Right hindlimb (tissue), 1 donor: ENCODE measurements around the gene KRT14.
A peak's percentile ranks its signal among the peaks of the same experiment; 100 is the strongest.
"Not testable (repeated sequence)": the region's sequence is repeated elsewhere in the genome, so short reads cannot be mapped to it uniquely, and the experiment has no call there.

Experiments used
- DNase-seq: peaks from one replicate; pipeline ENCODE4 v3.0.0-alpha.2; 2018

KRT14 gene

GRCh38 chr17:41586863-41587495 is at the start of gene KRT14:
Gene KRT14 (minus strand): TSS chr17:41586895. CDS start chr17:41586834, 61 bp downstream.
- no peak for DNase-seq

GRCh38 chr17:41635121-41636097 is 48.7 kb upstream of the KRT14 start:
- peak; percentile 85 for DNase-seq

- DNase-seq, result no peak
Measured at GRCh38 chr17:41634639-41635038, 47.9 kb upstream of the KRT14 start.

- no peak for DNase-seq
Measured at GRCh38 chr17:41633556-41634199, 47.0 kb upstream of the KRT14 start.

- DNase-seq, result no peak
Measured at GRCh38 chr17:41632482-41633105, 45.9 kb upstream of the KRT14 start.

- no peak for DNase-seq
Measured at GRCh38 chr17:41631898-41632285, 45.2 kb upstream of the KRT14 start.

GRCh38 chr17:41631025-41631897 is 44.6 kb upstream of the KRT14 start:
- no peak for DNase-seq

GRCh38 chr17:41629826-41630670 is 43.4 kb upstream of the KRT14 start:
- no peak for DNase-seq

- peak; percentile 5 for DNase-seq
Measured at GRCh38 chr17:41629316-41629715, 42.6 kb upstream of the KRT14 start.

GRCh38 chr17:41628621-41629255 is 42.0 kb upstream of the KRT14 start:
- DNase-seq, result peak; percentile 36

GRCh38 chr17:41628073-41628370 is 41.3 kb upstream of the KRT14 start:
- not testable (repeated sequence) for DNase-seq

GRCh38 chr17:41627316-41628072 is 40.8 kb upstream of the KRT14 start:
- peak; percentile 13 for DNase-seq

- peak; percentile 9 for DNase-seq
Measured at GRCh38 chr17:41626914-41627295, 40.2 kb upstream of the KRT14 start.

- not testable (repeated sequence) for DNase-seq
Measured at GRCh38 chr17:41626028-41626913, 39.6 kb upstream of the KRT14 start.

- no peak for DNase-seq
Measured at GRCh38 chr17:41625602-41626001, 38.9 kb upstream of the KRT14 start.

- peak; percentile 27 for DNase-seq
Measured at GRCh38 chr17:41624208-41625101, 37.8 kb upstream of the KRT14 start, which contains the start of gene KRT17. Gene KRT17 (minus strand): TSS chr17:41624575. CDS start chr17:41624509, 66 bp downstream.

- not testable (repeated sequence) for DNase-seq
Measured at GRCh38 chr17:41623184-41623861, 36.6 kb upstream of the KRT14 start.
